K562 (cell line): ENCODE results near the gene ARHGAP28. TPM values are rescaled to one million over a fixed set of nuclear protein-coding genes. Genes with fewer than 3 reads are reported as not detected.

Experiments
- CBFB ChIP-seq: sonication (generic); formaldehyde crosslinking; IDR thresholded peaks from 2 replicates; pipeline ENCODE4 v1.4.0; 2020; ENCODE audit warnings: mild to moderate bottlenecking, missing genetic modification reagents
- COPS2 ChIP-seq: fragments of 450-650 bp; conservative IDR thresholded peaks from 2 replicates; pipeline ENCODE4 v1.6.1; 2016; ENCODE audit warnings: mild to moderate bottlenecking, moderate library complexity
- ESRRB ChIP-seq: fragments of 250-450 bp; sonication (Bioruptor Pico); IDR thresholded peaks from 2 replicates; pipeline ENCODE4 v1.5.0; 2020; ENCODE audit warnings: mild to moderate bottlenecking, moderate library complexity, borderline replicate concordance
- ETS1 ChIP-seq: conservative IDR thresholded peaks from 2 replicates; pipeline ENCODE4 v1.6.1; 2011; ENCODE audit warnings: low read depth, mild to moderate bottlenecking, low read length; ENCODE audit not compliant: control insufficient read depth
- FOXP1 ChIP-seq: sonication (generic); formaldehyde crosslinking; IDR thresholded peaks from 2 replicates; pipeline ENCODE4 v1.8.0; 2022; ENCODE audit warnings: mild to moderate bottlenecking, missing genetic modification reagents
- NELFE ChIP-seq: IDR thresholded peaks from 2 replicates; pipeline ENCODE4 v1.6.1; 2011; ENCODE audit warnings: mild to moderate bottlenecking; ENCODE audit not compliant: insufficient read depth, insufficient read length
- POLR2G ChIP-seq: fragments of 200-400 bp; formaldehyde crosslinking; IDR thresholded peaks from 2 replicates; pipeline ENCODE4 v1.6.1; 2017; ENCODE audit warnings: low read depth, mild to moderate bottlenecking, antibody characterized with exemption, low read length, moderate library complexity
- PTTG1 ChIP-seq: fragments of 450-650 bp; IDR thresholded peaks from 2 replicates; pipeline ENCODE4 v1.6.1; 2016; ENCODE audit warnings: low read depth, mild to moderate bottlenecking, missing genetic modification characterization, missing compliant biosample characterization
- RBM39 ChIP-seq: fragments of 200-400 bp; formaldehyde crosslinking; optimal IDR thresholded peaks from 2 replicates; pipeline ENCODE3; 2018; ENCODE audit warnings: low read depth, low read length
- SIRT6 ChIP-seq: IDR thresholded peaks from one replicate; pipeline ENCODE4 v1.6.1; 2012; ENCODE audit warnings: low read depth, mild to moderate bottlenecking, control low read depth, inconsistent platforms, low read length, moderate library complexity
- SRSF7 ChIP-seq: fragments of 200-400 bp; formaldehyde crosslinking; optimal IDR thresholded peaks from 2 replicates; pipeline ENCODE3; 2017; ENCODE audit warnings: mild to moderate bottlenecking, low read depth, low read length
- TBP ChIP-seq: optimal IDR thresholded peaks from 2 replicates; pipeline ENCODE3; 2011; ENCODE audit warnings: low read depth, low read length, improper control_type of control experiment
- TRIM28 ChIP-seq: fragments of 450-650 bp; IDR thresholded peaks from 2 replicates; pipeline ENCODE4 v1.6.1; 2017
- ZBTB40 ChIP-seq, 2 experiments: fragments of 450-650 bp in 1 of 2; sonication (generic) in 1 of 2; formaldehyde crosslinking in 1 of 2; IDR thresholded peaks; 2 replicates each; pipeline versions ENCODE4 v1.7.1 to v1.9.0; 2016 to 2022; ENCODE audit warnings: inconsistent platforms in 1 of 2, mild to moderate bottlenecking in 1 of 2, missing genetic modification reagents in 1 of 2
- ZNF280B ChIP-seq: fragments of 250-450 bp; sonication (Bioruptor Pico); IDR thresholded peaks from 2 replicates; pipeline ENCODE4 v1.5.1; 2021; ENCODE audit warnings: mild to moderate bottlenecking
- ZNF76 ChIP-seq: fragments of 250-450 bp; sonication (Bioruptor Pico); IDR thresholded peaks from 2 replicates; pipeline ENCODE4 v1.4.0; 2020; ENCODE audit warnings: mild to moderate bottlenecking, moderate library complexity, borderline replicate concordance
- polyA plus RNA-seq, 8 experiments: library from polyadenylated mRNA; depleted of rRNA in 4 of 8; stranded (reverse) in 5 of 8; unstranded in 3 of 8; fragments of >200 nt; fragmentation: Nextera tagmentation in 2 of 8; fragmentation: Illumina TruSeq in 1 of 8; extraction: Ambion mirVana in 2 of 8; extraction: Trizol in 1 of 8; gene quantifications; 2 replicates each; pipeline versions ENCODE4 v1.2.1 to v1.2.3, GENCODE V29; 2011 to 2014; ENCODE audit warnings: inconsistent platforms in 1 of 8, missing spikeins in 1 of 8
- total RNA-seq, 7 experiments: library from RNA; depleted of rRNA in 6 of 7; stranded (reverse); fragments of >200 nt in 6 of 7; fragmentation: Illumina TruSeq in 2 of 7; extraction: Trizol in 2 of 7; gene quantifications; 2 replicates each; pipeline versions ENCODE4 v1.2.1 to v1.2.3, GENCODE V29; 2011 to 2021; ENCODE audit warnings: low replicate concordance in 1 of 7

ARHGAP28 gene
- total and polyA plus RNA-seq, 9 of the 15 experiments (the other 6 are each of a cell fraction or from before 2014, with no cell fraction given) = 0.93 to 5.9 (median 5.0) TPM

- TF ChIP-seq ZBTB40 (IDR thresholded peaks at IDR 0.05) = peak; percentile 45; the same call in 1 of the 2 replicates
- TF ChIP-seq ZBTB40 (CRISPR knock-in tag; IDR thresholded peaks at IDR 0.05) = no peak
- TF ChIP-seq RBM39 = peak; percentile 73
- TF ChIP-seq SRSF7 = no peak
- no peak for TF ChIP-seq POLR2G
- no peak for TF ChIP-seq FOXP1 (CRISPR knock-in tag)
- TF ChIP-seq ZNF76 (CRISPR knock-in tag) = peak; percentile 13; the same call in 1 of the 2 replicates
- peak; percentile 66; the same call in 1 of the 2 replicates for TF ChIP-seq ZNF280B (CRISPR knock-in tag)
- no peak for TF ChIP-seq COPS2
- TF ChIP-seq SIRT6 = no peak
- no peak for TF ChIP-seq CBFB (CRISPR knock-in tag)
- TF ChIP-seq NELFE = no peak
- TF ChIP-seq ESRRB (CRISPR knock-in tag) = no peak
- TF ChIP-seq TRIM28 = peak; percentile 97
- TF ChIP-seq PTTG1 (tag) = no peak
- TF ChIP-seq ETS1 = no peak
- TF ChIP-seq TBP = no peak
Measured at GRCh38 chr18:6682437-6683111, 46.9 kb upstream of the ARHGAP28 start (continued).
